Stimulated activated effector memory CD8-positive, alpha-beta T cell treated with anti-CD3 and anti-CD28 coated beads, Interleukin-12 subunit alpha, Interleukin-12 subunit beta, amount 100 ng/mL, for 72 hours (primary cell): ENCODE data around the gene SLC7A10.
"Not testable (repeated sequence)": the region's sequence is repeated elsewhere in the genome, so short reads cannot be mapped to it uniquely, and the experiment has no call there.

Experiments used
- ATAC-seq: fragments of 150-1000 bp; cut with Tn5 transposase; 2 replicates; pipeline ENCODE4 v1.10.0; 2021
- DNase-seq, 2 donors: peaks; one replicate each; pipeline ENCODE4 v3.0.0; 2021 to 2022; ENCODE audit warnings: low spot score in 2 of 2
- H3K27ac Mint-ChIP-seq: one replicate; pipeline ENCODE4 v1.8.0; 2022; ENCODE audit warnings: mild to moderate bottlenecking, mixed read lengths
- H3K36me3 Mint-ChIP-seq: one replicate; pipeline ENCODE4 v1.8.0; 2022; ENCODE audit warnings: mild to moderate bottlenecking, mixed read lengths
- H3K4me1 Mint-ChIP-seq: one replicate; pipeline ENCODE4 v1.8.0; 2022; ENCODE audit warnings: mixed read lengths
- H3K4me3 Mint-ChIP-seq: one replicate; pipeline ENCODE4 v1.8.0; 2022; ENCODE audit warnings: mild to moderate bottlenecking, mixed read lengths
- H3K9me3 Mint-ChIP-seq: one replicate; pipeline ENCODE4 v1.8.0; 2022; ENCODE audit warnings: mixed read lengths

Gene SLC7A10

DNA sequence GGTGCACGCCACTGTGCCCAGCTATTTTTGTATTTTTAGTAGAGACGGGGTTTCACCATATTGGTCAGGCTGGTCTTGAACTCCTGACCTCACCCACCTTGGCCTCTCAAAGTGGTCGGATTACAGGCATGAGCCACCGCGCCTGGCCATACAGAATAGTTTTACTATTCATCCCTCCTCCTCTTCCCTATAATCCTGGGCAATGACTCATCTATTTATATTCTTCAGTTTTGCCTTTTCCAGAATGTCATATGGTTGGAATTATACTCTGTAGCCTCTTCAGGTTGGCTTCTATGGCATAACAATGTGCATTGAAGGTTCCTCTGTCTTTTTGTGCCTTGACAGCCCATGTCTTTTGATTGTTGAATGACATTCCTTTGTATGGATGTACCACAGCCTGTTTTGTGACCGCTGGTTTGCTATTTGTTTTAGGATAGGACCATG is 53.7 kb downstream of the SLC7A10 start:
- Mint-ChIP-seq H3K36me3 (peaks cover 24% of the 10 kb centered on the region), H3K27ac (no peak overlapping the region), H3K4me1 (peaks cover 40% of the 10 kb centered on the region), H3K4me3 (no peak overlapping the region), H3K9me3 (peaks cover 4% of the 10 kb centered on the region)
- no peak for DNase-seq
- ATAC-seq, result no peak

DNA sequence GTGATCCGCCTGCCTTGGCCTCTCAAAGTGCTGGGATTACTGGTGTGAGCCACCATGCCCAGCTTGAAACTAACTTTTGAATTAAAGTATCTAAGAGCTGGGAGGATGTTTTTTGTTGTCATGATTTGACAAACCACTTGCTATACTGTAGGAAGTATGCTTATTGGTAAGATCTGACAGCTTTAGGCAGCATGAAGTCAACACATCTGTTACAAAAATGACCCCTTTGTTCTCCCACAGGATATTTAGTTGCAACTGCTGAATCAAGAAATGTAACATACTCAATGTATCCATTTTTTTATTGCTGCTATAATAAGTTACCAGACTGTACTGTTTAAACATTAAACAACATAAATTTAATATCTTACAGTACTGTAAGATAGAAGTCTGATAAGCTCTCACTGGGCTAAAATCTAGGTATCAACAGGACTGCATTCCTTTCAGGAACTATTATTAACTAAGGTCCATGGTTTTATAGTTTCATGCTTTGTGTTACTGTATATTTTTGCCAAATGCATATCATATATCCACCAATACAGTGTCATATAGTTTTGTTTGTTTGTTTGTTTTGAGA is 54.3 kb downstream of the SLC7A10 start:
- ATAC-seq (no peak), DNase-seq (no peak)
- peaks cover 4% of the 10 kb centered on the region for H3K9me3 Mint-ChIP-seq
- H3K36me3 Mint-ChIP-seq, result peaks cover 18% of the 10 kb centered on the region
- no peak overlapping the region for H3K27ac Mint-ChIP-seq
- peaks cover 33% of the 10 kb centered on the region for H3K4me1 Mint-ChIP-seq
- no peak overlapping the region for H3K4me3 Mint-ChIP-seq

DNA sequence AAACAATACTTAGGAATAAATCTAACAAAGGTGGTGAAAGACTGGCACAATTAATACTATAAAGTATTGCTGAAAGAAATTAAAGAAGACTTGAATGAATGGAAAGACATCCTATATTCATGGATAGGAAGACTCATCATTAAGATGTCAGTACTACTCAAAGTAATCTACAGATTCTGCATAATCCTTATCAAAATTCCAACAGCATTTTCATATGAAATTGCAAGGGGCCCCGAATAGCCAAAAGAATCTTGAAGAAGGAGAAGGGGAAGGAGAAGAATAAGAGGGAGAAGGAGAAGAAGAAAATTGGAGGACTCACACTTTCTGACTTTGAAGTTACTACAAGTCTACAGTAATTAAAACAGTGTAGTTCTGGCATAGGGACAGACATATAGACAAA is 57.1 kb downstream of the SLC7A10 start:
- peaks cover 20% of the 10 kb centered on the region for H3K4me1 Mint-ChIP-seq
- DNase-seq (no peak), ATAC-seq (no peak)

DNA sequence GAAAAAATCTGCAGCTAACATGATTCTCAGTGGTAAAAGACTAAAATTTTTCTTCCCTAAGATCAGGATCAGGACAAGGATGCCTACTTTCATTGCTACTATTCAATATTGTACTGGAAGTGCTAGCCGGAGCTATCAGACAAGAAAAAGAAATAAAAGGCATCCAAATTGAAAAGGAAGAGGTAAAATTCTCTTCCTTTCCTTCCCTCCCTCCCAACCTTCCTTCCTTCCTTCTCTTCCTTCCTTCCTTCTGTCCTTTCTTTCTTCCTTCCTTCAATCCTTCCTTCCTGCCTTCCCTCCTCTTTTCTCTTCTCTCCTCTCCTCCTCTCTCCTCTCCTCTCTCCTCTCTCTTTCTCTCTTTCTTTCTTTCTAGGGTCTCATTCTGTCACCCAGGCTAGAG is 58.2 kb downstream of the SLC7A10 start:
- Mint-ChIP-seq H3K4me3 (no peak overlapping the region), H3K27ac (no peak overlapping the region), H3K4me1 (peaks cover 16% of the 10 kb centered on the region), H3K36me3 (peaks cover 5% of the 10 kb centered on the region), H3K9me3 (peaks cover 4% of the 10 kb centered on the region)
- no peak for DNase-seq
- ATAC-seq, result no peak

More for the DNA sequence above, 57.1 kb downstream of the SLC7A10 start:
- Mint-ChIP-seq H3K4me3 (no peak overlapping the region), H3K36me3 (peaks cover 5% of the 10 kb centered on the region), H3K9me3 (peaks cover 4% of the 10 kb centered on the region), H3K27ac (no peak overlapping the region)

DNA sequence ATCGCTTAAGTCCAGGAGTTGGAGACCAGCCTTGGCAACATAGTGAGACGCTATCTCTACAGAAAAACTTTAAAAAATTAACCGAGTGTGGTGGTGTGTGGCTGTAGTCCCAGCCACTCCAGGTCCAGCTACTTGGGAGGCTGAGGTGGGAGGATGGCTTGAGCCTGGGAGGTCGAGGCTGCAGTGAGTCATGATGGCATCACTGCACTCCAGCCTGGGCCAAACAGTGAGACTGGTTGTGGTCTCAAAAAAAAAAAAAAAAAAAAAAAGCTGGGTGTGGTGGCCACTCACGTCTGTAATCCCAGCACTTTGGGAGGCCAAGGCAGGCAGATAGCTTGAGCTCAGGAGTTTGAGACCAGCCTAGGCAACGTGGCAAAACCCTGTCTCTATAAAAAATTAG is 59.6 kb downstream of the SLC7A10 start:
- H3K4me1 Mint-ChIP-seq, result peaks cover 21% of the 10 kb centered on the region
- DNase-seq, H3K9me3 Mint-ChIP-seq, H3K27ac Mint-ChIP-seq, H3K4me3 Mint-ChIP-seq, H3K36me3 Mint-ChIP-seq, ATAC-seq: not testable (repeated sequence)

DNA sequence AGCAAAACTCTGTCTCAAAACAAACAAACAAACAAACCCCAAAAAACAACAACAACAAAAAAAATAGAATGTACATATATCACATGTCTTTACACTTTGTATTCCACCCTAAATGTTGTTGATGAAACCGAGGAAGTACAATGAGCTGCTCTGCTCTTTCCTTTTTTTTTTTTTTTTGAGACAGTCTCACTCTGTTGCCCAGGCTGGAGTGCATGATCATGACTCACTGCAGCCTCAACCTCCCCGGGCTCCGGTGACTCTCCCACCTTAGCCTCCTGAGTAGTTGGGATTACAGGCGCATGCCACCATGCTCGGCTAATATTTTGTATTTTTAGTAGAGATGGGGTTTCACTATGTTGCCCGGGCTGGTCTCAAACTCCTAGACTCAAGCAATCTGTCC is 62.2 kb downstream of the SLC7A10 start:
- ATAC-seq (no peak), DNase-seq (no peak)
- Mint-ChIP-seq H3K27ac (no peak overlapping the region), H3K9me3 (peaks cover 4% of the 10 kb centered on the region), H3K4me3 (no peak overlapping the region), H3K36me3 (peaks cover 11% of the 10 kb centered on the region), H3K4me1 (peaks cover 31% of the 10 kb centered on the region)

DNA sequence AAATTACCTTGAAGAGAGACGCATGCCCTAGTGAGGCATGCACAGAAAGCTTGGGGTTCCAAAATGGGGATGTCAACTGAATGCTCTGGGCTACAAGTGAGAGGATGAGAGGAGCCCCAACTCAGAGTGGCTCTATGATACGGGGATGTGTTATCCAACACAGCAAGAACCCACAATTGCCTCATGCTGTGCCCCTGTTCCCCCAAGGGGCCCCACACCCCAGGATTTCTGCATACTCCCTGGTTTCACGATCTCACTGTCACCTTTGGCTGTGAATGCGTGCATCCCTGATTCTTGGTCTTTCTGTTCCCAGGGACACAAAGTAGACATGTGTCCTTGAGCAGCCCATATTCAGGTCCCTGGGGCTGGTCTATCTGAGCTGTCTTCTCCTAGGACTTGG is 64.4 kb downstream of the SLC7A10 start:
- Mint-ChIP-seq H3K36me3 (peaks cover 6% of the 10 kb centered on the region), H3K9me3 (no peaks in the 10 kb centered on the region), H3K27ac (peak overlapping the region; percentile 81), H3K4me1 (peaks cover 39% of the 10 kb centered on the region), H3K4me3 (peak overlapping the region; percentile 52)
- ATAC-seq, result no peak
- DNase-seq, result no peak

DNA sequence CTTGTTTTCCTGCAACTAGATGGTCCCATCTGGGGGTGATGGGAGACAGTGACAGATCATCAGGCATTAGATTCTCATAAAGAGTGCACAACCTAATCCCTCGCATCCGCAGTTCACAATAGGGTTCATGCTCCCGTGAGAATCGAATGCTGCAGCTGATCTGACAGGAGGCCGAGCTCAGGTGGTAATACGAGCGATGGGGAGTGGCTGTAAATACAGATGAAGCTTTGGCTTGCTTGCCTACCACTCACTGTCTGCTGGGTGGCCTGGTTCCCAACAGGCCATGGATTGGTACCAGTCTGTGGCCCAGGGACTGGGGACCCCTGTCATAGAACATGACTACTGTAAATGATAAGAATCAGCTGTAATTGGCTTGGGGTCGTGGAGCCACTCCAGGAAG is 65.8 kb downstream of the SLC7A10 start:
- peak overlapping the region; percentile 81 for H3K27ac Mint-ChIP-seq

DNA sequence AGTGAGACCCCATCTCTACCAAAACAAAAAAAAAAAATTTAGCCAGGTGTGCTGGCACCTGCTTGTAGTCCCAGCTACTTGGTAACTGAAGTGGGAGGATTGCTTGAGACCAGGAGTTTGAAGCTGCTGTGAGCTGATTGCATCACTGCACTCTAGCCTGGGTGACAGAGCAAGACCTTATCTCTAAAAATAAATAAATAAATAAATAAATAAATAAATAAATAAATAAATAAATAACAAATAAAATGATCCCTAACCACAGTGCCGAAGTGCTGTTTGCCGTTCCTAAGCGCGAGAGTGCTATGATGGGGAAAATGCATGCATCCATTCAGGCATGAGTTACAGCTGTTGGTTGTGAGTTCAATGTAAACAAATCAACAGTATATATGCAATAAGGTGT is 66.5 kb downstream of the SLC7A10 start:
- DNase-seq (no peak), ATAC-seq (no peak)
- Mint-ChIP-seq H3K9me3 (no peaks in the 10 kb centered on the region), H3K27ac (no peak overlapping the region), H3K4me3 (no peak overlapping the region), H3K4me1 (peaks cover 39% of the 10 kb centered on the region), H3K36me3 (peaks cover 6% of the 10 kb centered on the region)

More for the DNA sequence above, 65.8 kb downstream of the SLC7A10 start:
- no peak for ATAC-seq
- Mint-ChIP-seq H3K36me3 (peaks cover 6% of the 10 kb centered on the region), H3K4me1 (peaks cover 39% of the 10 kb centered on the region), H3K9me3 (no peaks in the 10 kb centered on the region), H3K4me3 (peak overlapping the region; percentile 52)
- DNase-seq, result no peak
